HUES64 (cell line): ENCODE results near the gene CCSER1.
A peak's percentile ranks its signal among the peaks of the same experiment; 100 is the strongest.

Experiments
- H3K27ac ChIP-seq: 2 replicates; pipeline ENCODE4 v1.7.0; 2013; ENCODE audit warnings: low read depth, low read length, inconsistent platforms
- H3K27me3 ChIP-seq: 2 replicates; pipeline ENCODE4 v1.6.1; 2013; ENCODE audit warnings: mild to moderate bottlenecking, low read length; ENCODE audit not compliant: insufficient read depth
- H3K36me3 ChIP-seq: 2 replicates; pipeline ENCODE4 v1.6.1; 2013; ENCODE audit warnings: mild to moderate bottlenecking, low read length; ENCODE audit not compliant: insufficient read depth
- H3K4me1 ChIP-seq: 2 replicates; pipeline ENCODE4 v1.6.1; 2013; ENCODE audit warnings: mild to moderate bottlenecking, low read length, moderate library complexity; ENCODE audit not compliant: insufficient read depth
- H3K4me3 ChIP-seq: 2 replicates; pipeline ENCODE4 v1.5.1; 2013; ENCODE audit warnings: mild to moderate bottlenecking, low read length, moderate library complexity
- H3K9ac ChIP-seq: 2 replicates; pipeline ENCODE4 v1.6.1; 2013; ENCODE audit warnings: mild to moderate bottlenecking, low read depth, low read length
- H3K9me3 ChIP-seq: 2 replicates; pipeline ENCODE4 v1.6.1; 2013; ENCODE audit warnings: low read depth, low read length; ENCODE audit not compliant: insufficient read depth
- WGBS: fragments of 150-250, 120-280 bp; methylation state at CpG from one replicate; pipeline ENCODE4 v1.1.7; 2013; ENCODE audit warnings: missing lambda C conversion rate; 5-methylcytosine and 5-hydroxymethylcytosine counted together

Gene CCSER1

GRCh38 chr4:91099666-91100065 is 972.5 kb downstream of the CCSER1 start:
- H3K4me3 ChIP-seq, result no peak overlapping the region
- H3K27me3 ChIP-seq, result no peaks in the 10 kb centered on the region
- no peaks in the 10 kb centered on the region for H3K36me3 ChIP-seq
- H3K9me3 ChIP-seq, result peaks cover 26% of the 10 kb centered on the region
- H3K27ac ChIP-seq, result no peak overlapping the region; the same call in 1 of the 2 replicates
- H3K9ac ChIP-seq, result no peak overlapping the region
- peaks cover 18% of the 10 kb centered on the region for H3K4me1 ChIP-seq

- Histone ChIP-seq H3K4me1 (no peaks in the 10 kb centered on the region; the same call in 1 of the 2 replicates), H3K36me3 (no peaks in the 10 kb centered on the region), H3K9ac (no peak overlapping the region), H3K9me3 (peaks cover 11% of the 10 kb centered on the region), H3K27me3 (no peaks in the 10 kb centered on the region), H3K4me3 (no peak overlapping the region), H3K27ac (no peak overlapping the region)
- 92% methylated on average over 3 of the region's 3 CpGs for WGBS
Observed at GRCh38 chr4:91108751-91109150, 981.6 kb downstream of the CCSER1 start.

- Histone ChIP-seq H3K36me3 (no peaks in the 10 kb centered on the region), H3K4me1 (no peaks in the 10 kb centered on the region; the same call in 1 of the 2 replicates), H3K9me3 (no peaks in the 10 kb centered on the region), H3K27me3 (no peaks in the 10 kb centered on the region), H3K4me3 (no peak overlapping the region), H3K9ac (no peak overlapping the region), H3K27ac (no peak overlapping the region)
- no CpG with 5 or more reads among the region's 1 CpG for WGBS
Observed at GRCh38 chr4:91111556-91111955, 984.4 kb downstream of the CCSER1 start.

- 74% methylated on average over 4 of the region's 4 CpGs for whole genome bisulfite sequencing
- no peak overlapping the region for H3K27ac ChIP-seq
- no peak overlapping the region for H3K4me3 ChIP-seq
- no peaks in the 10 kb centered on the region for H3K27me3 ChIP-seq
- H3K36me3 ChIP-seq, result no peaks in the 10 kb centered on the region
- no peak overlapping the region for H3K9ac ChIP-seq
- no peaks in the 10 kb centered on the region for H3K9me3 ChIP-seq
- no peaks in the 10 kb centered on the region for H3K4me1 ChIP-seq
Observed at GRCh38 chr4:91113130-91113706, 986.0 kb downstream of the CCSER1 start.

GRCh38 chr4:91114386-91114785 is 987.2 kb downstream of the CCSER1 start:
- Histone ChIP-seq H3K27ac (peak overlapping the region; percentile 54; the same call in 1 of the 2 replicates), H3K9ac (no peak overlapping the region), H3K9me3 (no peaks in the 10 kb centered on the region), H3K4me1 (no peaks in the 10 kb centered on the region), H3K4me3 (no peak overlapping the region), H3K27me3 (no peaks in the 10 kb centered on the region), H3K36me3 (no peaks in the 10 kb centered on the region)
- 68% methylated on average over 2 of the region's 4 CpGs for WGBS

GRCh38 chr4:91116861-91117260 is 989.7 kb downstream of the CCSER1 start:
- Histone ChIP-seq H3K9ac (no peak overlapping the region), H3K4me1 (no peaks in the 10 kb centered on the region), H3K36me3 (no peaks in the 10 kb centered on the region), H3K27ac (no peak overlapping the region), H3K9me3 (no peaks in the 10 kb centered on the region), H3K27me3 (no peaks in the 10 kb centered on the region), H3K4me3 (no peak overlapping the region)

- Histone ChIP-seq H3K36me3 (no peaks in the 10 kb centered on the region), H3K4me3 (no peak overlapping the region), H3K27me3 (no peaks in the 10 kb centered on the region), H3K27ac (no peak overlapping the region), H3K4me1 (no peaks in the 10 kb centered on the region), H3K9ac (no peak overlapping the region), H3K9me3 (no peaks in the 10 kb centered on the region)
Observed at GRCh38 chr4:91118597-91118996, 991.4 kb downstream of the CCSER1 start.

GRCh38 chr4:91123742-91124141 is 996.5 kb downstream of the CCSER1 start:
- no peaks in the 10 kb centered on the region for H3K9me3 ChIP-seq
- 0 out of 2 replicates have a peak, but pooled peaks cover 3% of the 10 kb centered on the region for H3K4me1 ChIP-seq
- H3K27me3 ChIP-seq, result no peaks in the 10 kb centered on the region
- H3K4me3 ChIP-seq, result no peak overlapping the region
- no peak overlapping the region for H3K27ac ChIP-seq
- H3K36me3 ChIP-seq, result no peaks in the 10 kb centered on the region
- no peak overlapping the region for H3K9ac ChIP-seq

GRCh38 chr4:91127192-91127591 is 1000.0 kb downstream of the CCSER1 start:
- H3K27ac ChIP-seq, result no peak overlapping the region
- H3K4me3 ChIP-seq, result no peak overlapping the region
- WGBS, result 77% methylated on average over 2 of the region's 2 CpGs
- H3K9me3 ChIP-seq, result no peaks in the 10 kb centered on the region
- H3K4me1 ChIP-seq, result 0 out of 2 replicates have a peak, but pooled peaks cover 3% of the 10 kb centered on the region
- H3K9ac ChIP-seq, result no peak overlapping the region
- H3K27me3 ChIP-seq, result no peaks in the 10 kb centered on the region
- H3K36me3 ChIP-seq, result no peaks in the 10 kb centered on the region

- H3K36me3 ChIP-seq, result no peaks in the 10 kb centered on the region
- no peak overlapping the region for H3K4me3 ChIP-seq
- H3K9ac ChIP-seq, result no peak overlapping the region
- 0 out of 2 replicates have a peak, but pooled peaks cover 3% of the 10 kb centered on the region for H3K4me1 ChIP-seq
- H3K27ac ChIP-seq, result no peak overlapping the region
- H3K9me3 ChIP-seq, result no peaks in the 10 kb centered on the region
- WGBS, result 36% methylated on average over 1 of the region's 1 CpG
- H3K27me3 ChIP-seq, result no peaks in the 10 kb centered on the region
Observed at GRCh38 chr4:91127831-91128230, 1000.6 kb downstream of the CCSER1 start.

GRCh38 chr4:91128519-91128918 is 1001.3 kb downstream of the CCSER1 start:
- no peaks in the 10 kb centered on the region for H3K36me3 ChIP-seq
- 94% methylated on average over 4 of the region's 4 CpGs for WGBS
- H3K27me3 ChIP-seq, result no peaks in the 10 kb centered on the region
- no peak overlapping the region for H3K9ac ChIP-seq
- H3K9me3 ChIP-seq, result no peaks in the 10 kb centered on the region
- no peak overlapping the region for H3K4me3 ChIP-seq
- no peak overlapping the region for H3K27ac ChIP-seq
- 0 out of 2 replicates have a peak, but pooled peaks cover 3% of the 10 kb centered on the region for H3K4me1 ChIP-seq

- H3K27ac ChIP-seq, result no peak overlapping the region
- no peaks in the 10 kb centered on the region for H3K36me3 ChIP-seq
- peaks cover 7% of the 10 kb centered on the region; the same call in 1 of the 2 replicates for H3K9me3 ChIP-seq
- no peaks in the 10 kb centered on the region for H3K4me1 ChIP-seq
- no peak overlapping the region for H3K9ac ChIP-seq
- H3K27me3 ChIP-seq, result no peaks in the 10 kb centered on the region
- WGBS, result 87% methylated on average over 6 of the region's 6 CpGs
- no peak overlapping the region for H3K4me3 ChIP-seq
Observed at GRCh38 chr4:91147067-91147466, 1019.9 kb downstream of the CCSER1 start.
